Activated CD4-positive, alpha-beta T cell treated with anti-CD3 and anti-CD28 coated beads, Interleukin-2, amount 50 U/mL, for 24 hours (primary cell): ENCODE data around the gene FOXB2.
"Not testable (repeated sequence)": the region's sequence is repeated elsewhere in the genome, so short reads cannot be mapped to it uniquely, and the experiment has no call there.

Source experiments
- DNase-seq, 2 donors: peaks; one replicate each; pipeline ENCODE4 v3.0.0-alpha.2; 2020; ENCODE audit warnings: low read depth in 1 of 2, low spot score in 1 of 2

Gene FOXB2

GRCh38 chr9:77019236-77019925, at the start of gene FOXB2:
TSS of gene FOXB2 (plus strand) at chr9:77019655. CDS start at chr9:77019655, 0 bp downstream.
- no peak for DNase-seq

- DNase-seq, result no peak
Observed at GRCh38 chr9:76969716-76970115, 49.7 kb upstream of the FOXB2 start.

DNA sequence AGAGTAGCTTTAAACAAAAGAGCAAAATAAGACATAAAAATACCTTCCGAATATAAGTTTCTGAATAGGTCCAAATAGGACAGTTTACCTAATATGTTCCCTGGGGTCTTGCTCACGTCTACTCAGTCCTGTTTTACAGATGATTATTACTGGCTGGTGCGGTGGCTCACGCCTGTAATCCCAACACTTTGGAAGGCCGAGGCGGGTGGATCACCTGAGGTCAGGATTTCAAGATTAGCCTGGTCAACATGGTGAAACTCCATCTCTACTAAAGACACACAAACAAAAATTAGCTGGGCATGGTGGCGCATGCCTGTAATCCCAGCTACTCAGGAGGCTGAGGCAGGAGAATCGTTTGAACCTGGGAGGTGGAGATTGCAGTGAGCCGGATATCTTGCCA, 40.6 kb upstream of the FOXB2 start:
- DNase-seq, result not testable (repeated sequence)

GRCh38 chr9:76980566-76980965, 38.9 kb upstream of the FOXB2 start:
- DNase-seq, result no peak

GRCh38 chr9:76984486-76984885, 35.0 kb upstream of the FOXB2 start:
- no peak for DNase-seq

DNA sequence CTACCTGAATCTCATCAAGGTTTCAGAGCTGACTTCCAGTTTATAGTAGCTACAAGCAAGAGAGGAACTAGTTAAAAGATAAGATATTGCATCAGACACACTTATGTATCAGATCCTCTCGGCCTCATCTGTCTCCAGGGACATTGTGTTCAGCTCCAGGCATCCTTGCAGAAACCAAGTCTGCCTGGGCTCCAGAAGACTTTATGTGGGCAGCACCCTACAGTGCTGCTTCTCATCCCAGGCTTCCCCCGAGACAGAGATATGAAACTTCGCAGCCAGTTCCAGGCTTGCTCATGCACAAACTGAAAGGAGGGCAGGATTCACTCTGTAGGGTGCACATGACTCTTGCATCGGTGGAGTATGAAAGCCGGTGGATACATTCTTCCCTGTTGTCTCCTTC, 33.9 kb upstream of the FOXB2 start:
- no peak for DNase-seq

DNA sequence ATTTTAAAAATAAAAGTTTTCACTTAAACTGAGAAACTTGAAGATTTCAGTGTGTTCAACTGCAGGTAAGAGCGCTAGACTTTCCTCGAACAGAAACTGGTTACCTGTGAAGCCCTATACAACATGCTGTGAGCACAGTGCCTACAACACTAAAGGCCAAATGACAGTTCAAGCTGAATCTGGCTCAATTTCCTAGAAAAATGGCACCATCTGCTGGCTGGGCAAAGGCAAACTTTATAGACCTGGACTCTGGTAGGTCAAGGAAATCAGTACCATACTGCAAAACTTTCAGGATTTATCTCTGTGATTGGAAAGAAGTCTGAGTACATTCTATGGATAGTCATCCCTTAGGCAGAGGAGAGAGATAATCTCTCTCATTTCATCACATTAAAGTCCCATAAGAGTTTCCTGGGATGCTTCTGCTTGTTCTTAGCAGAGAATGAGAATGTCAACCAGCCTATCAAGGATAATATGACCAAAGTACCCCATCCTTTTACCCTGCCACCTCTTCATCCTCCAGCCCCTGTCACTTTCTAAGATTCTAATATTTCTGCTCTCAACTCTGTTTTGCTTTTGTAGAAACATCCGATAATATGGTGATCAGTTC, 31.8 kb upstream of the FOXB2 start:
- DNase-seq, result no peak

- no peak for DNase-seq
Observed at GRCh38 chr9:76988941-76989340, 30.5 kb upstream of the FOXB2 start.

- DNase-seq, result no peak
Observed at GRCh38 chr9:76989501-76989900, 30.0 kb upstream of the FOXB2 start.

GRCh38 chr9:76996700-76997099, 22.8 kb upstream of the FOXB2 start:
- no peak for DNase-seq

GRCh38 chr9:76999261-76999660, 20.2 kb upstream of the FOXB2 start:
- no peak for DNase-seq

GRCh38 chr9:77000330-77000729, 19.1 kb upstream of the FOXB2 start:
- DNase-seq, result no peak

- no peak for DNase-seq
Observed at GRCh38 chr9:77003366-77003765, 16.1 kb upstream of the FOXB2 start.

DNA sequence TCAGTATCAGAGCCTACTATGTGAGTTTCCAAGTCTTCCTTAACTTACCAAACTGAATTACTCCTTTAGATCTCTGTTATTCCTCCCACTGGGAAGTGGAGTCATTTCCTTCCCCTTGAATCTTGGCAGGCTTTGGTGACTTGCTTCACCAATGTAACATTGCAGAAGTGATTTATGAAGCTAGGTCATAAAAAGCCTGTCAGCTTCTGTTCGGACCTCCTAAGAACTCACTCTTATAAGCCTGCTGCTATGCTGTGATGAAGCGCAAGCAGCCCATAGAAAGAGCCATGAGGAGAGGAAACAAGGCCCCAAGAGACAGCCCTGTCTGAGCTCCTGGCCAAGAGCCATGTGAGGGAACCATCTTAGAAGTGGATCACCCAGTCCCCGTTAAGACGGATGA, 14.2 kb upstream of the FOXB2 start:
- no peak for DNase-seq

- no peak for DNase-seq
Observed at GRCh38 chr9:77010527-77010926, 8.9 kb upstream of the FOXB2 start.

DNA sequence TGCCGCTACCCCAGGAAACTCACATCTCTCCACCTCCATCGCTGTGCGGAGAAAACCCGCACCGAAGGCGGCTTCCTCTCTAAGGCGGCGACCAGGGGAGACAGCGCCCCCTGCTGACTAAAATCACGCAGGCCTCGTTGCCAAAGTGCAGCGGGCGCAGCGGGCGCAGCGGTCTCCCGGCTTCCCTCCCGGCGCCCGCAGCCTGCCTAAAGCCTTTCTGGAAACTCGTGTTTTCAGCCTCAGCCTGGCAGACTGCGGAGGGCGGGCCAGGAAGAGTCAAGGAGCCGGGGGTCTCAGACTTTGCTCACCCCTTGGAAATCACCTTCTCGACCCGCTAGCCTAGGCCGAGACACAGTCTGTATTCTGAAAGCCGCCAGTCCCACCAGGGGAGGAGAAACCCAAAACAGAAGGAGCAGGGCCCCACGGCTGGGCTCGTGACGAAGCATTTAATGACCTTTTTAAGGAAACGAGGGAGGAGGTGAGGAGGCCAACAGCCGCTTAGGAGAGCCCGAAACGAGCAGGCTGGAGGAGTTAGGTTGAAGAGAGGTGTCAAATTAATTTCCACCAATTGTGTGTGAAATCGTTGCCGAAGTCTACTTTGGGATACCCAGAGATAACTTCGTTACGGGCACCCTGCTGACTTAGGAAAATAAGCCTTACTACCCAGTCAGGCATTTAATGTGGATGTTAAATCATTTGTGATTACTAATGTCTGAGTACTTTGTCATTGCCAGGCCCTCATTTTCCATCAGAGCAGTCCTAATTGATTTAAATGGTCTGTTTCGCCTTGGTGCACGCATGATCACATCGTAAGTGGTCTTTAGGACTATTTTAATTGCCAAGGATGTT, 7.3 kb upstream of the FOXB2 start:
- DNase-seq, result peak; percentile 39 to 41

DNA sequence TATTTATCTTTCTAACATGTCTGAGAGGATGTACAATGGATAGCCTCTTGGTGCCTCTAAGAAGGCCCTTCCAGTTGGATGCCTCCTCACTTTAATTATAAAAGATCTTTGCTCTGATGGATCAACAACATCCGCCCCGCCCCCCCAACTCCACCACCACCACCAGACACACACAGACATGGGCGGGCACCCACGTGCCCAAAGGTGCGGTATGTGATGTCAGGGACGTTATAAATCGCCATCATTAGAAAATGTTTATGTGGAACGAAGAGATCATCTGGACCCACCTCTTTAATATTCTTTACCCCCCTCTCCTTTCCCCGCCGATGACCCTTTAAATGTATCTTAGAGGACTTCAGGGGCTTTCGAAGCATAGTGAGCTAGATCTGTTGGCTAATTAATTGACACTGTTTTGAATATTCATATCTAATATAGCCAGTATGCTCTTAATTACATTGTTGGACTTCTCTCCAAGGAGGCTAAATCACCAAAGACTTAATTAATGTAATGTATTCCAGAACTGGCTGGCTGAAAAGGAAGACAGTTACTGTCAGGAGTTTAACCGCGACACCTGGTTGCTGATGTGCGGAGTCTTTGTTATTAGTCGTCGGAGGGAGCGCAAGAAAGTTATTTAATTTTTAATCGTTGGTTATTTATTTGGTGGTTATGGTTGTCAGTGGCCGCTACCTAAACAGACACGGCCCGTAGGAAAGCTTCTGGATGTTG, 6.1 kb upstream of the FOXB2 start:
- no peak for DNase-seq

DNA sequence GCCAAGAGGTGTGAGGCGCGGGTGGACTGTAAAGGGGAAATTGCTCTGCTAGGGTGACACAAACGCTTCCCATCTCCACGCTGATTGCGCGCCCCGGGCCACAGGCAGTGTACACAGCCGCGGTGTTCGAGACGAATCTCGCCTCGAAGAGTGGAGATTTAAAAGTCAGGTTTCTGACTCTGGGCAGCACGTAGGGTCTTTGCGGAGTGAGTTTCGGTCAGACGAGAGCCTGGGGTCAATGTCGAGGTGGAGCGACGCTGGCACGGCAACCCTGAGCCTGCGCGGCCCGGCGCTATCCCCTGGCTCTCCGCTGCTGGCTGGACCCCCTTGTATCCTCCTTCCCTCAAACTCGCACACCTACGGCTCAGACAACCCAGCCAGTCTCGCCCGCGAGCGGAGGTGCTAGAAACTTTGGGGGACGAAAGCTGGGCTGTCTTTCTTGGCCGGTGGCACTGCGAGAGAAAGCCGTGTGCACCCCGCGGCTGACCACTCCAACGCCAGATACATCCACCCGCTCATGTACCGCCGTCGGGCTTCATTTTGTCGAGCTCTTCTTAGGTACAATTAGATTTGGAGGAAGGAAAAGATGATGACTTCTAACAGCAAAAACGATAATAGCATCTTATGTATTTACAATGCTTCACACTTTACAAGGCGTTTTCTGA, 5.4 kb upstream of the FOXB2 start:
- no peak for DNase-seq

DNA sequence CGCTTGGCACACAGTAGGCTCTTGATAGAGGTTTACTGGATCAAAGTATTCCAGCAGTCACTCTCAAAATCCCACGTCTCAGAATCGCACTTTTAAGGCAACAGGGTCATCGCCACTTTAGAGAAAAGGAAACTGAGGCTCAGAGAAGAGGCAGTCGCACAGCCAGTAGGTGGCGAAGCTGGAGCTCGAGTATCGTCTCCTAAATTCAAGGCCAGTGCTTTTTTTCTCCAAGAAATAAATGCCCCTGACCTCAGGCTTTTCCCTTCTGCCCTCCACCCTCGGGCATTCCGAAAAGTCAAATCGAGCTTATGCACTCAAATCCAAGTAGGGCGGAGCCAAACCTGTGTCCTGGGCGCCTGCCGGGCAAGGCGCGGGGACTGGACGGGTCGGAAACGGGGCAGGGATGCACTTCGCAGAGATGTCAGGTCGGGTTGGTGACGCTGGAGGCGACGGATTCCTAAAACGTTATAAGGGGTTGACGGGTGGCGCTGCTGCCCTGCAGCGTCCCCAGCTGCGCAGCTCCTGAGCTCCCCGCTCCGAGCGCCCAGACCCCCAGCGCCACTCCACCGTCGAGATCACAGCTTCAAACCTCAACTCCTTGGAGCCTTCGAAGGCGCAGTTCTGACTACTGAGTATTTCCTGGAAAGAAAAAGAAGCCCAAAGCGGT, 4.7 kb upstream of the FOXB2 start:
- DNase-seq, result no peak

DNA sequence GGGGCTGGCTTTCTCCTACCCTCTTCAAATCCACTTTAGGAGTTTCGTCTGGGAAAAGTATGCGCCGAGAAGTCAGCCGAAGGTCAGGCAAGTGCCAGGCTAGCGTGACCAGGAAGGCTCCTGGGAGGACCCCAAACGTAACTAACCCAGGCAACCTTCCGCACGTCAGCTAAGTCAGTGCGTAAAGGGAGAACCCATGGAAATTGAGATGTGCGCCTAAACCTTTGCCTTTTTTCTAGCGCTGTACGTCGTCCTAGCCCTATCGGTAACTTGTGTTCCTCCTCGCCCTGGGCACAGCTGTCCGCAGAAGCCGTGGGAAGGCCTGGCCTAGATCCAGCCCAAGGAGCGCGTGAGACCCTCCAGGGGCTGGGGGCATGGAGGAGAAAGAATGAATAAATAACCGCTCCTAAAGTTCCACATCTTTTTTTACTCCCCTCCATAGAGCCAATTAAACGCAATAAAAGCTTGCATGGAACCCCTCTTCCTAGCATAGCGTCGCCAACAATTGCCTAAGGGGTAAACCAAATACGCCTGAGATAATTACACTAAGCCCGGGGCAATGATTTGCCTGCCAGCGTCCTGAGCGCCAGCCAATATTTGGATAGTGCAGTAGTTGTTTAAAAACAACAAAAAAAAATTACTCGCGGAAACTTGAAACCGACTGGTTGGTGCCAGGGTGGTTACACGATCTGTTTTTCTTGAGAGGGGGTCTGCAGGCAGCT, 4.0 kb upstream of the FOXB2 start:
- DNase-seq, result no peak
